ENCODE measurements around the gene ZFAND3. TPM values are rescaled to one million over a fixed set of nuclear protein-coding genes. Genes with fewer than 3 reads are reported as not detected.

ZFAND3 gene
- total and polyA plus RNA-seq, 8 donors = 65.9 to 125 (median 118) TPM

DNA sequence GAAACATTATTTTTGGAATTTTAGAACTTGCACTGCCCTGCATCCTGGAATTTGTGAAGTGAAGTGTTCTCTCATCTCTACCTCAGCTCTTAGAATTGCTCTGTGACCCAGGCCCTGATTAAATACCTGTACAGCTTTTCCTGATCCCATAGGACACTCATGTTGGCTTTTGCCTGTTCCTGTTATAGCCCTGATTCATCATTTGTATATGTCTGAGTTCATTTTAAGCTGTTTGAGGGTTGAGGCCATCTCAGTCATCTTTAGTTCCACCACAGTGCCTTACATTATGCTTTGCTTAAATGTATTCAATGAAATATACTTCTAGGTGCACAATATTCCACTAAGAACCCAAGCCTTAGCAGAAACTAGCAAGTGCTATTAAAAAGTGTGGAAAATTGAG, 26.4 kb downstream of the ZFAND3 start:
- peak overlapping the region in 1 of 2 donors; percentile 48 for H3K27ac ChIP-seq
- no peaks in the 10 kb centered on the region for H3K27me3 ChIP-seq
- intact Hi-C loops (cut with DNase I) = no loop called here
- TF ChIP-seq, protein P1, sequence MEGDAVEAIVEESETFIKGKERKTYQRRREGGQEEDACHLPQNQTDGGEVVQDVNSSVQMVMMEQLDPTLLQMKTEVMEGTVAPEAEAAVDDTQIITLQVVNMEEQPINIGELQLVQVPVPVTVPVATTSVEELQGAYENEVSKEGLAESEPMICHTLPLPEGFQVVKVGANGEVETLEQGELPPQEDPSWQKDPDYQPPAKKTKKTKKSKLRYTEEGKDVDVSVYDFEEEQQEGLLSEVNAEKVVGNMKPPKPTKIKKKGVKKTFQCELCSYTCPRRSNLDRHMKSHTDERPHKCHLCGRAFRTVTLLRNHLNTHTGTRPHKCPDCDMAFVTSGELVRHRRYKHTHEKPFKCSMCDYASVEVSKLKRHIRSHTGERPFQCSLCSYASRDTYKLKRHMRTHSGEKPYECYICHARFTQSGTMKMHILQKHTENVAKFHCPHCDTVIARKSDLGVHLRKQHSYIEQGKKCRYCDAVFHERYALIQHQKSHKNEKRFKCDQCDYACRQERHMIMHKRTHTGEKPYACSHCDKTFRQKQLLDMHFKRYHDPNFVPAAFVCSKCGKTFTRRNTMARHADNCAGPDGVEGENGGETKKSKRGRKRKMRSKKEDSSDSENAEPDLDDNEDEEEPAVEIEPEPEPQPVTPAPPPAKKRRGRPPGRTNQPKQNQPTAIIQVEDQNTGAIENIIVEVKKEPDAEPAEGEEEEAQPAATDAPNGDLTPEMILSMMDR (IDR thresholded peaks at IDR 0.05) = no peak
- no peaks in the 10 kb centered on the region for H3K9me3 ChIP-seq
- peak; percentile 20 for ATAC-seq
- peaks cover 0 to 62% of the 10 kb centered on the region in 2 donors for H3K4me1 ChIP-seq
- no peak overlapping the region for H3K4me3 ChIP-seq
- DNase-seq = no peak
- no peaks in the 10 kb centered on the region for H3K36me3 ChIP-seq

DNA sequence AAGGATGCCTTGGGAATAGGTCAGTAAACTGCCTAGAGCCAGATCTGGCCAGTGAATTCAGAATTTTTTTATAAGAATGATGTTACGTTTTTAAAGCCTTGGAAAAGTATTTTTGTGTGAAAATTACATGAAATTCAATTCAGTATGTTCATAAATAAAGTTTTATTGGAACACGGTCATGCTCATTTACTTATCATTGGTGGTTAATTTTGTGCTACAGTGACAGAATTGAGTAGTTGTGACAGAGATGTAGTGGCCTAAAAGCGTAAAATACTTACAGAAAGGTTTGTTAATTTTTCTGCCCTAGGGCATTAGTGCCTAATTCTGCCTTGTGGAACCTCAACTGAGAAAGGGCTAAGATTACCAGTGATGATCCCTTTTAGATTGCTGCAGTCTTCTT, 28.2 kb downstream of the ZFAND3 start:
- H3K27me3 ChIP-seq = no peaks in the 10 kb centered on the region
- intact Hi-C loops (cut with DNase I) = no loop called here
- ATAC-seq = no peak
- no peak overlapping the region for H3K27ac ChIP-seq
- no peak overlapping the region for H3K4me3 ChIP-seq
- DNase-seq = no peak
- peaks cover 0 to 56% of the 10 kb centered on the region in 2 donors for H3K4me1 ChIP-seq
- no peaks in the 10 kb centered on the region for H3K36me3 ChIP-seq
- H3K9me3 ChIP-seq = no peaks in the 10 kb centered on the region
- TF ChIP-seq, protein P1 (IDR thresholded peaks at IDR 0.05) = no peak

DNA sequence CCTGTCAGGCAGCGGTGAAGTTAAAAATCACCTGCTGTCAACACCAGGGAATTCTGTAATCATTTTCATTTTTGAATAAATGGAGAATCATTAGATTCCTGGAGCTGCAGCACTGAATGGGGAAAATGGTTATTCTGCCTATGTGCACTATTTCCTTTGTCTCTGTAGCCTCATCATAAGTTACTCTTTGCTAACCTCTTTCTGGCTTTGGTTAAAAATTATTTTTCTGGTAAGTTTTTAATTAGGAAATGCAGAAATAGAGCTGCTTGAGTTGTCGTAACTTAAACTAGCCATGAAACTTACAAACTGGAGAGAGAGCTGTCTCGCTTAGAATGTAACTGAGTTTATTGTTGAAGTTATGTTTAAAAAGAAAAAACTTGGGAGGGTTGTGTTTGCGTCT, 28.8 kb downstream of the ZFAND3 start:
- H3K27ac ChIP-seq = no peak overlapping the region
- ATAC-seq (no peak), DNase-seq (no peak)
- peaks cover 0 to 56% of the 10 kb centered on the region in 2 donors for H3K4me1 ChIP-seq
- H3K36me3 ChIP-seq = no peaks in the 10 kb centered on the region
- no peaks in the 10 kb centered on the region for H3K9me3 ChIP-seq
- intact Hi-C loops (cut with DNase I) = no loop called here
- H3K4me3 ChIP-seq = no peak overlapping the region
- no peaks in the 10 kb centered on the region for H3K27me3 ChIP-seq
- TF ChIP-seq, protein P1 (IDR thresholded peaks at IDR 0.05) = no peak

DNA sequence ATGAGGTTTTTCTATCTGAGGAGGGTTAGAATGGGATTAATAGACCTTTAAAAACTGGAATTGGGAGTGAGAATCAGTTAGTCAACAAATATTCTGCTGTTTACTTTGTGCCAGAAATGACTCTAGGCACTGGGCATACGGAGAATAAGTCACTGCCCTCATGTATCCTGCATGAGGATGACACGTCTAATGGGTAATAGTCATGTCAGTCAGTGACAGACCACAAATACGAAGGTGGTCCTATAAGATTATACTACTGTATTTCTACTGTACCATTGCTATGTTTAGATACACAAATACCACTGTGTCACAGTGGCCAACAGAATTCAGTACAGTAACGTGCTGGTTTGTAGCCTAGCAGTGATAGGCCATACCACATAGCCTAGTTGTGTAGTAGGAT, 30.7 kb downstream of the ZFAND3 start:
- no peak for ATAC-seq
- intact Hi-C loops (cut with DNase I) = no loop called here
- Histone ChIP-seq H3K4me1 (peaks cover 0 to 48% of the 10 kb centered on the region in 2 donors), H3K9me3 (no peaks in the 10 kb centered on the region), H3K4me3 (no peak overlapping the region), H3K36me3 (no peaks in the 10 kb centered on the region), H3K27me3 (no peaks in the 10 kb centered on the region), H3K27ac (no peak overlapping the region)
- no peak for DNase-seq
- TF ChIP-seq, protein P1 (IDR thresholded peaks at IDR 0.05) = no peak

DNA sequence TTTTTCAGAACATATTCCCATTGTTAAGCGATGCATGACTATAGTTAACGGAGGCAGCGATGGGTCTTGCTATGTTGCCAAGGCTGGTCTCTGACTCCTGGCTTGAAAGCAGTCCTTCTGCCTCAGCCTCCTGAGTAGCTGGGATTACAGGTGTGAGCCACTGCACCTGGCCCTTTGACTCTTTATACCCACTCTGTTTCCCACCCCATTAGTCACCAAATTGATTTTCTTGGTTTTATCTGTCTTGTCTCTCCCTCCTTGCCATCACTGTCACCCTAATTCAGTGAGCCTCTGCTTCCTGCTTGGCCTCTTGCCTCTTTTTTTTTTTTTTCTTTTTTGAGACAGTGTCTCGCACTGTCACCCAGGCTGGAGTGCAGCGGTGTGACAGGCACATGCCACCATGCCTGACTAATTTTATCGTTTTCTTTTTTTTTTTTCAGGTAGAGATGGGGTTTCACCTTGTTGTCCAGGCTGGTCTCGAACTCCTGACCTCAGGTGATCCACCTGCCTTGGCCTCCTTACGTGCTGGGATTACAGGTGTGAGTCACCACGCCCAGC, 31.3 kb downstream of the ZFAND3 start:
- DNase-seq (no peak), ATAC-seq (no peak)
- Histone ChIP-seq H3K9me3 (no peaks in the 10 kb centered on the region), H3K27ac (no peak overlapping the region), H3K27me3 (no peaks in the 10 kb centered on the region), H3K4me3 (no peak overlapping the region), H3K4me1 (peaks cover 0 to 44% of the 10 kb centered on the region in 2 donors), H3K36me3 (no peaks in the 10 kb centered on the region)
- TF ChIP-seq, protein P1 (IDR thresholded peaks at IDR 0.05) = no peak
- intact Hi-C loops (cut with DNase I) = no loop called here
